Motor neuron (in vitro differentiated cells): ENCODE results near the gene SLAMF1. TPM values are rescaled to one million over a fixed set of nuclear protein-coding genes. Genes with fewer than 3 reads are reported as not detected.
A peak's percentile ranks its signal among the peaks of the same experiment; 100 is the strongest.
"Not testable (repeated sequence)": the region's sequence is repeated elsewhere in the genome, so short reads cannot be mapped to it uniquely, and the experiment has no call there.

Experiments
- ATAC-seq, 8 experiments: fragments of 200-7000 bp; cut with Tn5 transposase; replicated peaks in 6 of 8; 2 replicates each; pipeline ENCODE4 v1.8.0; 2021; ENCODE audit warnings: mild to moderate bottlenecking in 8 of 8, moderate library complexity in 8 of 8
- H3K27ac ChIP-seq, 2 donors: fragments of 250-450 bp; sonication (Bioruptor Pico); 2 replicates each; pipeline ENCODE4 v1.9.0; 2021; ENCODE audit warnings: antibody characterized with exemption in 2 of 2, mild to moderate bottlenecking in 2 of 2, moderate library complexity in 1 of 2
- H3K4me1 ChIP-seq, 2 donors: fragments of 250-450 bp; sonication (Bioruptor Pico); replicated peaks in 1 of 2; 2 replicates each; pipeline ENCODE4 v1.6.1; 2021; ENCODE audit warnings: antibody characterized with exemption in 2 of 2, mild to moderate bottlenecking in 2 of 2, moderate library complexity in 1 of 2
- H3K4me3 ChIP-seq, 5 donors: fragments of 250-450 bp; sonication (Bioruptor Pico); 2 replicates each; pipeline ENCODE4 v1.9.0; 2021; ENCODE audit warnings: antibody characterized with exemption in 5 of 5, mild to moderate bottlenecking in 5 of 5, moderate library complexity in 4 of 5
- WGBS, 10 experiments: fragments of 450-650 bp; shearing (Covaris generic); methylation state at CpG; one replicate each; pipeline ENCODE4 v1.0.0; 2022; 5-methylcytosine and 5-hydroxymethylcytosine counted together
- in situ Hi-C, 9 experiments: fragments of 400-800 bp; cut with MboI; loops; one replicate each; pipeline ENCODE4 v1.15.0; 2021; ENCODE audit warnings: low sequenced_read_pairs in 9 of 9, low pct_unique_long_range_greater_than_20kb in 2 of 9; ENCODE audit not compliant: unreplicated experiment in 9 of 9
- total RNA-seq, 8 experiments: library from RNA; unstranded; fragments of 300-600 nt; gene quantifications; 2 replicates each; pipeline versions ENCODE4 v1.2.3 to v1.2.4, GENCODE V29; 2022

Gene SLAMF1
- total RNA-seq, 8 experiments from 2014 or later = under 0.01 to 0.90 (median 0.32) TPM; not detected in 3

- no peak for ATAC-seq
Measured at GRCh38 chr1:160658162-160658813, 11.4 kb upstream of the SLAMF1 start.

GRCh38 chr1:160657250-160657781 is 10.5 kb upstream of the SLAMF1 start:
- no peak overlapping the region for H3K27ac ChIP-seq
- peaks cover 2 to 5% of the 10 kb centered on the region in 2 donors for H3K4me1 ChIP-seq
- no peak overlapping the region for H3K4me3 ChIP-seq
- peak in 1 of 8 experiments; percentile 75 for ATAC-seq
- in situ Hi-C loops = no loop called here
- 12 to 89% (median 66%) methylated on average over 3 to 5 of the region's 5 CpGs for WGBS, 10 experiments

More at GRCh38 chr1:160658162-160658813, 11.4 kb upstream of the SLAMF1 start:
- 25 to 100% (median 90%) methylated on average over 1 to 8 of the region's 8 CpGs for WGBS, 10 experiments
- H3K4me1 ChIP-seq = no peaks in the 10 kb centered on the region
- H3K27ac ChIP-seq = no peak overlapping the region
- no peak overlapping the region for H3K4me3 ChIP-seq
- in situ Hi-C loops = no loop called here

GRCh38 chr1:160656737-160657136 is 9.9 kb upstream of the SLAMF1 start:
- Histone ChIP-seq H3K4me3 (no peak overlapping the region), H3K27ac (no peak overlapping the region), H3K4me1 (peaks cover 7 to 10% of the 10 kb centered on the region in 2 donors)
- WGBS, 10 experiments = 3 to 95% (median 83%) methylated on average over 1 to 3 of the region's 3 CpGs
- ATAC-seq = no peak
- in situ Hi-C loops = no loop called here

- Histone ChIP-seq H3K4me3 (no peak overlapping the region), H3K27ac (no peak overlapping the region), H3K4me1 (peaks cover 7 to 10% of the 10 kb centered on the region in 2 donors)
- no peak for ATAC-seq
- in situ Hi-C loops = no loop called here
- 0 to 100% (median 64%) methylated on average over 1 to 2 of the region's 2 CpGs; no CpG with 5 or more reads in 4 of the 10 experiments for WGBS, 10 experiments
Measured at GRCh38 chr1:160653620-160654016, 6.8 kb upstream of the SLAMF1 start.

- peaks cover 7 to 10% of the 10 kb centered on the region in 2 donors for H3K4me1 ChIP-seq
- ATAC-seq = no peak
- in situ Hi-C loops = no loop called here
- H3K4me3 ChIP-seq = no peak overlapping the region
- H3K27ac ChIP-seq = no peak overlapping the region
- WGBS, 10 experiments = 0 to 100% (median 88%) methylated on average over 2 to 9 of the region's 9 CpGs; no CpG with 5 or more reads in 3 of the 10 experiments
Measured at GRCh38 chr1:160652924-160653619, 6.2 kb upstream of the SLAMF1 start.

- H3K4me3 ChIP-seq, ATAC-seq, in situ Hi-C loops, H3K27ac ChIP-seq: not testable (repeated sequence)
- WGBS, 10 experiments = 6 to 46% (median 22%) methylated on average over 2 to 7 of the region's 8 CpGs; no CpG with 5 or more reads in 2 of the 10 experiments
- peaks cover 7 to 10% of the 10 kb centered on the region in 2 donors for H3K4me1 ChIP-seq
Measured at GRCh38 chr1:160652065-160652641, 5.3 kb upstream of the SLAMF1 start.

- H3K4me1 ChIP-seq = peaks cover 7 to 10% of the 10 kb centered on the region in 2 donors
- in situ Hi-C loops = no loop called here
- H3K27ac ChIP-seq = no peak overlapping the region
- H3K4me3 ChIP-seq = no peak overlapping the region
- ATAC-seq = no peak
- 0 to 75% (median 10%) methylated on average over 1 of the region's 1 CpG; no CpG with 5 or more reads in 2 of the 10 experiments for WGBS, 10 experiments
Measured at GRCh38 chr1:160651433-160652064, 4.7 kb upstream of the SLAMF1 start.

- no peak for ATAC-seq
- WGBS, 10 experiments = 0 to 100% (median 33%) methylated on average over 1 to 3 of the region's 3 CpGs; no CpG with 5 or more reads in 3 of the 10 experiments
- no peak overlapping the region for H3K27ac ChIP-seq
- no peak overlapping the region for H3K4me3 ChIP-seq
- in situ Hi-C loops = no loop called here
- H3K4me1 ChIP-seq = peaks cover 4 to 5% of the 10 kb centered on the region in 2 donors
Measured at GRCh38 chr1:160647329-160647720, 481 bp upstream of the SLAMF1 start.

GRCh38 chr1:160646180-160646579 is 664 bp downstream of the SLAMF1 start:
- WGBS, 10 experiments = 0 to 100% (median 66%) methylated on average over 1 of the region's 1 CpG; no CpG with 5 or more reads in 4 of the 10 experiments
- no peak for ATAC-seq
- no peak overlapping the region for H3K27ac ChIP-seq
- H3K4me3 ChIP-seq = no peak overlapping the region
- H3K4me1 ChIP-seq = no peaks in the 10 kb centered on the region
- in situ Hi-C loops = no loop called here

GRCh38 chr1:160645386-160646130 is 1.3 kb downstream of the SLAMF1 start:
- H3K4me3 ChIP-seq = no peak overlapping the region
- in situ Hi-C loops = no loop called here
- no peaks in the 10 kb centered on the region for H3K4me1 ChIP-seq
- no peak for ATAC-seq
- WGBS, 10 experiments = 0 to 100% (median 72%) methylated on average over 1 to 12 of the region's 13 CpGs
- H3K27ac ChIP-seq = no peak overlapping the region

GRCh38 chr1:160644399-160644798 is 2.4 kb downstream of the SLAMF1 start:
- no peak for ATAC-seq
- H3K4me1 ChIP-seq = no peaks in the 10 kb centered on the region

GRCh38 chr1:160643138-160643537 is 3.7 kb downstream of the SLAMF1 start:
- no peak overlapping the region for H3K27ac ChIP-seq
- H3K4me1 ChIP-seq = no peaks in the 10 kb centered on the region
- no peak for ATAC-seq
- in situ Hi-C loops = no loop called here
- H3K4me3 ChIP-seq = no peak overlapping the region
- WGBS, 10 experiments = 0 to 91% (median 73%) methylated on average over 2 to 5 of the region's 5 CpGs; no CpG with 5 or more reads in 1 of the 10 experiments

More at GRCh38 chr1:160644399-160644798, 2.4 kb downstream of the SLAMF1 start:
- in situ Hi-C loops = no loop called here
- no peak overlapping the region for H3K27ac ChIP-seq
- H3K4me3 ChIP-seq = no peak overlapping the region
